ENCODE results near the gene RNF32.
"Not testable (repeated sequence)": the region's sequence is repeated elsewhere in the genome, so short reads cannot be mapped to it uniquely, and the experiment has no call there.

Gene RNF32

DNA sequence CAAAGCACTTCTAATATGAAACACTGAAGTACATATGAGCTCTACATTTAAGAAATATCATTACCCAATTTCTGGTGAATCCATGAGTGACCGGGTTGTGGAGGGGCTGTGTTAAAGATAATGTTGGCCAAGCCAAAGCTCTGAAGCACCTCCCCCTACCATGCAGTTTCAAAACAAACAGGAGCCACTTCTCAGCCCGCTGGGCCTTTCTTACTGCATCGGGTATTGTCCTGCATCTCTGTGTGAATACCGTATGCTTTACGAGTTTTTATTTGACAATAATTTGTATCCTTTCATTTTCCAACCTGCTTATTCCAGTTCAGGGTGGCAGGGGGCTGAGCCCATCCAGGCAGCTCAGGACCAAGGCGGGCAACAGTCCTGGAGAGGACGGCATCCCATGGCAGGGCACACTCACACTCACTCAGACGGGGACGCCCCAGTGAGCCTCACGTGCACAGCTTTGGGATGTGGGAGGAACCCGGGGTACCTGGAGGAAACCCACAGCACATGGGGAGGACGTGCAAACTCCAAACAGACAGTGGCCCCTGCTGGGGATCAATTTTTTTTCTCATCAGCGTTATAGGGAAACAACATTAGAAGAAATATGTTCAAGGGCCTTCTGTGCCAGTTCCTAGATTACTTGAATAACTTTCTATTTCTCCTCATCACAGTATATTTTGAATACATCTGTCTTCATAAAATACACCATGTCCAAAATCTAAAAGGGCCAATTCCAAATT, 1.9 kb downstream of the RNF32 start:
- DNase-seq (ENCODE audit: low read depth) = no peak

DNA sequence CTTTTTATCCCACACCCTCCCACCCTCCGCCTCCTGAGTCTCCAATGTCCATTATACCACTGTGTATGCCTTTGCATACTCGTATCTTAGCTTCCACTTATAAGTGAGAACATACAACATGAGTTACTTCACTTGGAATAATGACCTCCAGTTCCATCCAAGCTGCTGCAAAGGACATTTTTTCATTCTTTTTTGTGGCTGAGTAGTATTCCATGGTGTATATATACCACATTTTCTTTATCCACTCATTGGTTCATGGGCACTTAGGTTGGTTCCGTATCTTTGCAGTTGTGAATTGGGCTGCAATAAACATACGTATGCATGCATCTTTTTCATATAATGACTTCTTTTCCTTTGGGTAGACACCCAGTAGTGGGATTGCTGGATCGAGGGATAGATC, 6.8 kb downstream of the RNF32 start:
- DNase-seq (ENCODE audit: low read depth) = not testable (repeated sequence)

GRCh38 chr7:156650042-156650441, 9.5 kb downstream of the RNF32 start:
- no peak for DNase-seq (ENCODE audit: low read depth)

GRCh38 chr7:156651474-156651873, 10.9 kb downstream of the RNF32 start:
- DNase-seq (ENCODE audit: low read depth) = no peak

DNA sequence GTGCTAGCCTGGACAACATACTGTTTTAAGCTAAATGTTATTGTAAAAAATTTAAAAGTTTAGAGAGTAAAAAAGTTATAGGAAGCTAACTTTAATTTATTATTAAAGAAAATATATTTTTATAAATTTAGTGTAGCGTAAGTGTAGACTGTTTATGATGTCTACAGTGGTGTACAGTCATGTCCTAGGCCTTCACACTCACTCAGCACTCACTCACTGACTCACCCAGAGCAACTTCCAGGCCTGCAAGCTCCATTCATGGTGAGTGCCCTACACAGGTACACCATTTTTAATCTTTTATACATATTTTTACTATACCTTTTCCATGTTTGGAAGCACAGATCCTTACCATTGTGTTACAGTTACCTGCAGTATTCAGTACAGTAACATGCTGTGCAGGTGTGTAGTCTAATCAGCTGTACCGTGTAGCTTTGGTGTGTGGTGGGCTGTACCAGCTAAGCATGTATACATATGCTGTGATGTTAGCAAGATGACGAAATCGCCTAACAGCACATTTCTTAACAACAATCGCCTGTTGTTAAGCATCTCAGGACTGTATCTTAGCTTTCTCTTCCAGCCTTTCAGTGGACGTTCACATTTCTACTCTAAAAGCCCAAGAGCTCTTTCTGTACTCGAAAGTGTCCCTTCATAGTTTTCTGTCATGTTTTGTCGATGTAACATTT, 12.5 kb downstream of the RNF32 start:
- DNase-seq (ENCODE audit: low read depth) = no peak

DNA sequence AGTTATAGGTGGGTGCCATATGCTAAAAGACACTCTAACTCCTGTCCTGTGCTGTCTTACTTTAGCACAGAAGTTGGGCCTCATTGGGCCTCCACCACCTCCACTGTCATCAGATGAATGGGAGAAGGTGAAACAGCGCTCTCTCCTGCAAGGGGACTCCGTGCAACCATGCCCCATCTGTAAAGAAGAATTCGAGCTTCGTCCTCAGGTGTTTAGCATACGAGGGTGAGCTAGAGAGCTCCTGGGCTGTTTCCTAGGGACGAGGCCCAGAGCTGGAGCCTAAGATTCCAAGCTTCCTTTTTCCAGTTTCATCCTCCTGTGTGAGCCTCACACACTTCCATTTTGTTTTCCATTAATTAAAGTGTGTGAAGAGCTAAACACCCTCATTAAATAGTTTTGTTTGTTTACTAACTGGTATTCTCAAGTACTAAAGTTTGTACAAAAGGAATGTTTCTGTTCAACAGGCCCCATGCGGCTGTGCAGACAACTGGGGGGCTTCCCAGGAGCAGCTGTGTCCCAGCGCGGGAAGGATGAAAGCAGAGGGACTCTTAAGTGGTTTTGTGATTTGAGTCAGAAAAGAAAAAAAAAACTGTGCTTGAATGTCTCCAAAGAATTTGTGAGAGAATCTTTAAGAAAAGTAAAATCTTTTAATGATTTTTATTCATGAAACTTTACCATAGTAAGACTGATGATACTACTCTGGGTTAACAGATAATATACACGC, 14.1 kb downstream of the RNF32 start:
- DNase-seq (ENCODE audit: low read depth) = no peak

- no peak for DNase-seq (ENCODE audit: low read depth)
These were observed 14.7 kb downstream of the RNF32 start for GRCh38 chr7:156655251-156655650.

- no peak for DNase-seq (ENCODE audit: low read depth)
These were observed 15.4 kb downstream of the RNF32 start for GRCh38 chr7:156655983-156656382.

DNA sequence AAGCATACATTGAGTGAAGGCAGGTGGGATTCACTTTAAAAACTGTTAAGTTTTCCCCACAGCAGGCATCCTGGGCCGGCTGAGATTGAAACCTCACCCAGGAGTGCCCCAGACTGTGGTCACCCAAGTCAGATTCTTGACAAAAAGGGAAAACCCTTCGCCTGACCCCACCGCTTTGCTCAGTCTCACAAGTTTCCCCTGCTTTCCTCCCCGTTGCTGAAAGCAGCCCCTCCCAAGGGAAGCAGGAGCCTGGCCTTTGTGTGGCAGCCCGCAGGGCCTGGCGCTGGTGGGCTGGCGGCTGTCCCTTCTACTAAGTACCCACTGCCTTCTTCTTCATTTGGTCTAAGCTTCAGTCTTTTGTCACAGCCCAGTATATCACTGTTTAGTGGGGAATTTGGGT, 16.0 kb downstream of the RNF32 start:
- DNase-seq (ENCODE audit: low read depth) = no peak

- DNase-seq (ENCODE audit: low read depth) = no peak
These were observed 17.1 kb downstream of the RNF32 start for GRCh38 chr7:156657681-156658080.

GRCh38 chr7:156659203-156659602, 18.6 kb downstream of the RNF32 start:
- no peak for DNase-seq (ENCODE audit: low read depth)

GRCh38 chr7:156659961-156660360, 19.4 kb downstream of the RNF32 start:
- DNase-seq (ENCODE audit: low read depth) = no peak

DNA sequence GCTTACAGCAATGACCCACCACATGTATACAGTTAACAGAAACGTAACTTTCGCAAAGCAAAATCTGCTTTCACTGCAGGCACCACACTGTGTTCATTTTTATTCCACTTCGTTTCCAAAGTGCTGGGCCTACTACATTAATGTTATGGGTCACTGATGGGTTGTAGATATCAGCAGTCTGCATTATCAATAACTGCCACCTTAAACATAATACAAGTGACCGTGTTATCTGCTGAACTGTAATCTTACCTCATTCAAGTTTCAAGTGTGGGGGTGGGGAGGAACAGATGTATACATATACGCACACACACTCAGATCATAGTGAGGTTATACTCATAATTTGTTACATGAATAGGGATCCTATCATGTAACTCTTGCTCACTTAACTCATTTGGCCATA, 21.1 kb downstream of the RNF32 start:
- no peak for DNase-seq (ENCODE audit: low read depth)

DNA sequence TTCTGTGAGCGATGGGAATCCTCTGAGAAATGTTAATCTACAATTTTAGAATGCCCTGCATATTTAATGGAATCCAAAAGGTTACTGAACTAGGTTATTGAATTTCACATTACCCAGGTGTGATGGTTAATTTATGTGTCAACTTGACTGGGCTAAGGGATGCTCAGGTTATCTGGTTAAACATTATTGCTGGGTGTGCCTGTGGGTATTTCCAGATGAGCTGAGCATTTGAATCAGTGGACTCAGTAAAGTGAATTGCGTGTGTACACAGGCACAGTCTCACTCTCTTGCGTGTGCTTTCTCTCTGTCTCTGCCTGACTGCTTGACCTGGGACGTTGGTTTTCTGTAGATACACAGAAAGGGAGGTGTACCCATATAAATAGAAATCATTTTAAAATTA, 21.7 kb downstream of the RNF32 start:
- DNase-seq (ENCODE audit: low read depth) = no peak

DNA sequence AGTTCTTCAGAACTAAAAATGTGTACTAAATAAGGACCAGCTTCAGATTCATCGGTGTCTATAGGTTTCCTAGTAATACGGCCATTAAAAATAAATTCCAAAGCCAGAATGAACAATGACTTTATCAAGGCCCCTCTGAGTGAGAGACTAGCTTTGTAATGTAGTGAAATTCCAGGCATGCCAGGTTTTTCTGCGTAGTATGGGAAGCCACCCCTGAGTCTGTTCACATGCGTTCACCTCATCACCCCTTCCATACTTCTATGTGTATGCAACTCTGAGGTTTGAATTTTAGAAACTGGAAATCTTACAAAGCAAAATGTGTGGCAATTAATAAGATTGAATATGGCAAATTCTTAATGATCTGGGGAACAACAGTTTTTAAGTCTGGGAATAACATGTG, 24.5 kb downstream of the RNF32 start:
- no peak for DNase-seq (ENCODE audit: low read depth)

GRCh38 chr7:156666368-156667109, 26.0 kb downstream of the RNF32 start:
- DNase-seq (ENCODE audit: low read depth) = no peak

DNA sequence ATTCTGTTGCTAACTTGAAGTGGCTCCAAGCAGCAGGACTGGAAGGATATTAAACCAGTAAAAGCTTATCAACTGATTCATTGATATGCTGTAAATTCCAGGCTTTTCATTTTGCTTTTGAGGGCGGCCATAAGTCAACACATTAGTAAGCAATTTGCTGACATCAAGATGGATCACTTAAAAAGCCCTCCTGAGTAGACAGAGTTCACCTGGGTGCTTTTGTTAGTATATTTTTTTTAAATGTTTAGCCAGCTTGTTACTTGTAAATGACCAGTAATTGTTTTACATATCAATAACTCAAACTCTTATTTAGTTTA, 26.5 kb downstream of the RNF32 start:
- no peak for DNase-seq (ENCODE audit: low read depth)

DNA sequence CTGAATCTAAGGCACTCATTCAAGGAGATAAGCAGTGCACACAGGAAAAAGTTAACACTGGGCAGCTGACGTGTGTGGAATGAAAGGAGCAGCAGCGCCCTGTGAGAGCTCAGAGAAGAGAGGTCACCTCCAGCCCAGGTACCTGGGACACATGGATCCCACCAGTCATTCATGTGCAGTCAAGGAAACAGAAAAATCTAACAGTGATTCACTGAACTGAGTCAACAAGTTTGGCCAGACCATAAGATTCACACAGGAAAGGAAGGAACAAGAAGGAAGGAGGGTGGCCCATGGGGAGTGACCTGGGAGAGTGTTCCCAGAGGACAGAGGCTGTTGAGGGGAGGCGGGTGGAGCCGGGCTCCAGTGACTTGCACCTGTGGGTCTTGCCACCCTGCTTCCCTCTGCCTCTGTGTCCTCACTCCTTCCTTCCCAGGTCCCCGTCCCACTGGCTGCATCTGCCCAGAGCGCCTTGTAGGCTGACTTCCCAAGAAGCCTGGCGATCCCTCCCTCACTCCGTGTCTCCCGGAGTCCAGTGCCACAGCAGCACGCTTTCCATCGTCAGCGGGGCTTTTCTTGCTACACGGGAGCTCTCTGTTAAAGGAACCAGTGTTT, 27.7 kb downstream of the RNF32 start:
- no peak for DNase-seq (ENCODE audit: low read depth)

DNA sequence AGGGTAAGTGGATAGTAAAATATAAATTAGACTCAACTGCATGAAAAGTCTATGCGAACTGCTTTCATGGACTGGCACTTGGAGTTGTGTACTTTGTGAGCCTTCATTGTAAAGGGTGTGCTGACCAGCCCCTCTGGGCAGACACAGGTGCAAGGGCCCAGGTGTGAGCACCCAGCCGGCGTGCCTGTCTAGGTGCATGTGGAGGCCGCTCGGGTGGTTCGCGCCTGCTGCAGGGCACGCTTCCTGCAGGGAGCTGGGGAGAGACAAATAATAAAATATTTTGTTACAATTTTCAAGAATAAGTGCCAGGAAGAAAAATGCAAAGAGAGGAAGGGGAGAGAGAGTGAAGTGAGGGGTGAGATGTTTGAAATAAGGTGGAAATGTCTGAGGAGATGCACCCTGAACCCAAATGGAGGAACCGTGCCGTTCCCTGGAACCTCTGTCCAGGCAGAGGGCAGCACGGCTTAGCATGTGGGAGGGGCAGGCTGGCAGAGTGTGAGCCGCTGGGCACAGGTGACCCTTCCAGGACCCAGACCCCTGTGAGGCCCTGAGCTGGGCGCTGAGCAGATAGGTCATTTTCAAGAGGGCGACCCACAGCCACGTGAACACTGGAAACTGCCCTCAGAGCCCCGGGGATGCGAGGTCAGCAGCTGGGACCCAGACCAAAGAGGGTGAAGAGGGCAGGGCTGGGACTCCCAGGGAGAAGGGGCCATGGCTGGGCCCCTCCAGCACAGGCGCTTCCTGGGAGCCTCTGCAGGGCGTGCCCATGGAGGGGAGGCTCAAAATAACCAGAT, 28.7 kb downstream of the RNF32 start:
- DNase-seq (ENCODE audit: low read depth) = no peak

- DNase-seq (ENCODE audit: low read depth) = no peak
These were observed 32.9 kb downstream of the RNF32 start for GRCh38 chr7:156673454-156673853.

DNA sequence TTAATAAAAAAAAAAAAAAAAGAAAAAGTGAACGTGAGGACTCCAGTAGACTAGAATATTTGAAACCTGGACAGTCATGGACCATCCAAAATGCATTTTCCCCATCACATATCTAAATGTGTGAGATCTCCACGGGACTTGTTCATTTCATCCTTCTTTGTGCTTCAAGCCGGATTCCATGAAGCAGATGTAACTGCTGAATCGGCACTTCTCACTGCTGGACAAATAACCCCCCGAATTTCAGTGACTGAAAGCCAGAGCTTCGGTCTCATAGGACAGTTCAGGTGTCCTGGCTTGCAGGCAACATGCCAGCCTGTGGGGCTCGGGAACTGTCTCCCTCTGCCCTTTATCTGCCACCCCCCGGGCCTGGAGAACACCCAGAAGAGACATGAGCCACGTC, 33.3 kb downstream of the RNF32 start:
- DNase-seq (ENCODE audit: low read depth) = no peak

Measured in stimulated activated CD4-positive, alpha-beta T cell treated with anti-CD3 and anti-CD28 coated beads, Interleukin-2, amount 100 ng/mL, for 4 hours (primary cell).